ENCODE results near the gene NOCT. TPM values are rescaled to one million over a fixed set of nuclear protein-coding genes. Genes with fewer than 3 reads are reported as not detected.
"Not testable (repeated sequence)": the region's sequence is repeated elsewhere in the genome, so short reads cannot be mapped to it uniquely, and the experiment has no call there.

Gene NOCT
- total RNA-seq, 1 donor from 2014 or later = 4.2 TPM

DNA sequence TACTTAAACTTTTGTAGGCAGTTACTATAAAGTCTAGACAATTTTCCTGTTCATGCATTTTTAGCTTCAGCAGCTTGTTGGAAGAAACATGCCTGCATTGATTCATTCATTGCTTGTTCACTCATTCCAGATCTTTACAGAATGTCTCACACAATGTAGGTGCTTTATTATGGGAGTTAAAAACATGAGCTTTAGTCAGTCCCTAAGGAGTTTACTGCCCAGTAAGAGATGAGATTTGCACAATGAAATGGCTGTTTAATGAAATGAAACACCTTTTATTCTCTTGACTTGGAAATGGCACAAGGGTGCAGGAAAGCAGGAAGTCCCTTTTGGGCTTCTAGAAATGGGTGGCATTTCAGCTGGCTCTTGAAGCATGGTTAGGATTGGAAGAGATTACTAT, 2.9 kb downstream of the NOCT start:
- Histone ChIP-seq H3K27ac (no peak overlapping the region), H3K4me1 (peaks cover 24% of the 10 kb centered on the region), H3K36me3 (no peaks in the 10 kb centered on the region), H3K27me3 (no peaks in the 10 kb centered on the region), H3K4me3 (no peak overlapping the region), H3K9me3 (no peaks in the 10 kb centered on the region)
- intact Hi-C loops (cut with DNase I) = no loop called here
- TF ChIP-seq, protein P1, sequence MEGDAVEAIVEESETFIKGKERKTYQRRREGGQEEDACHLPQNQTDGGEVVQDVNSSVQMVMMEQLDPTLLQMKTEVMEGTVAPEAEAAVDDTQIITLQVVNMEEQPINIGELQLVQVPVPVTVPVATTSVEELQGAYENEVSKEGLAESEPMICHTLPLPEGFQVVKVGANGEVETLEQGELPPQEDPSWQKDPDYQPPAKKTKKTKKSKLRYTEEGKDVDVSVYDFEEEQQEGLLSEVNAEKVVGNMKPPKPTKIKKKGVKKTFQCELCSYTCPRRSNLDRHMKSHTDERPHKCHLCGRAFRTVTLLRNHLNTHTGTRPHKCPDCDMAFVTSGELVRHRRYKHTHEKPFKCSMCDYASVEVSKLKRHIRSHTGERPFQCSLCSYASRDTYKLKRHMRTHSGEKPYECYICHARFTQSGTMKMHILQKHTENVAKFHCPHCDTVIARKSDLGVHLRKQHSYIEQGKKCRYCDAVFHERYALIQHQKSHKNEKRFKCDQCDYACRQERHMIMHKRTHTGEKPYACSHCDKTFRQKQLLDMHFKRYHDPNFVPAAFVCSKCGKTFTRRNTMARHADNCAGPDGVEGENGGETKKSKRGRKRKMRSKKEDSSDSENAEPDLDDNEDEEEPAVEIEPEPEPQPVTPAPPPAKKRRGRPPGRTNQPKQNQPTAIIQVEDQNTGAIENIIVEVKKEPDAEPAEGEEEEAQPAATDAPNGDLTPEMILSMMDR (IDR thresholded peaks at IDR 0.05) = no peak
- no peak for TF ChIP-seq POLR2AphosphoS5 (IDR thresholded peaks at IDR 0.05; ENCODE audit: insufficient read depth in 1 of 2, low read depth in 1 of 2)
- no peak for TF ChIP-seq POLR2A (IDR thresholded peaks at IDR 0.05)
- DNase-seq (ENCODE audit: extremely low spot score in 2 of 2) = no peak

DNA sequence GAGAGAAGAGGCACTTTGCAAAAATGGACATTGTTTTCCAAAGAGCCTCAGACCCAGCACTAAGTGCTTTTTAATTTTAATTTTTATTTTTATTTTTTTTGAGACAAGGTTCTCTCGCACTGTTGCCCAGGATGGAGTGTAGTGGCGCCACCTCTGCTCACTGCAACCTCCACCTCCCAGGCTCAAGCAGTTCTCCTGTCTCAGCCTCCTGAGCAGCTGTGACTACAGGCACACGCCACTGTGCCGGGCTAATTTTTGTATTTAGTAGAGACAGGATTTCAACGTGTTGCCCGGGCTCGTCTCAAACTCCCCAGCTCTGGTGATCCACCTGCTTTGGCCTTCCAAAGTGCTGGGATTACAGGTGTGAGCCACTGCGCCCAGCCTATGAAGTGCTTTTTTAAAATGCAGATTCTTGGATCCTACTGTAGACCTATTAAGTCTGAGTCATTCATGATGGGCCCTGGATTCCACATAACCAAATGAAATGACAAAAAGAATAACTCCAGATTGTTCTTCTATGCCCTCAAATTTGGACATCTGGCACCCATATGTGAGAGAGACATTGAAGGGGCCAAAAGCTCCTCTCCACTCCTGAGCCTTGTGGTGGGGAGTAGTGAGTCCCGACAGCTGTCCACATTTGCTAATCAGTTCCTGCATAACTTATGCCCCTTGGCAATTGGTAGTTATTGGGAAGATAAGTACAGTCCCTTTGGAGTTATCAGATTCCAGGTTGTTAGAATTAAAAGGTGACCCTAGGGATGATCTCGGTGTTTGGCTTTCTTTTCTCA, 3.6 kb downstream of the NOCT start:
- intact Hi-C loops (cut with DNase I) = no loop called here
- no peak for TF ChIP-seq POLR2A (IDR thresholded peaks at IDR 0.05)
- TF ChIP-seq POLR2AphosphoS5 (IDR thresholded peaks at IDR 0.05; ENCODE audit: insufficient read depth in 1 of 2, low read depth in 1 of 2) = no peak
- TF ChIP-seq, protein P1 (IDR thresholded peaks at IDR 0.05) = no peak

DNA sequence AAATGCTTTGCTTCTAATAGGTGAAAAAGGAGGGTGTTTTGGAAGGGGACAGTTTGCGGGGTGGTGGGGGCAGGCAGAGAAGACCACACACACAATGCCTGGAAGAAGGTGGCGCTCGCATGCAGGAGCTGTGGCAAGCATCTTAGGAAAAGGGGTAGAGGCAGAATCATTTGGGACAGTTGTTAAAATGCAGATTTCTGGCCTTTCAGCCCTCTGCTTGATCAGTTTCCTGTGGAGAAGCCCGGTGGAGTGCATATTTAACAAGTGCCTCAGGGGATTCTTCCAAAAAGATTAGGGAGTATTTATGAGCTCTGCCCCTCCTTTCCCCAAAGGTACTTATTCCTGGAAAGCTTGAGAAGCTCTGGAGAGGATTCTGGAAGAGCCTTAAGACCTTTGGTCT, 4.8 kb downstream of the NOCT start:
- TF ChIP-seq, protein P1 (IDR thresholded peaks at IDR 0.05) = no peak
- no peak for TF ChIP-seq POLR2AphosphoS5 (IDR thresholded peaks at IDR 0.05; ENCODE audit: insufficient read depth in 1 of 2, low read depth in 1 of 2)
- no peak for TF ChIP-seq POLR2A (IDR thresholded peaks at IDR 0.05)
- Histone ChIP-seq H3K4me3 (no peak overlapping the region), H3K4me1 (peaks cover 8% of the 10 kb centered on the region), H3K36me3 (no peaks in the 10 kb centered on the region), H3K9me3 (no peaks in the 10 kb centered on the region), H3K27ac (no peak overlapping the region), H3K27me3 (no peaks in the 10 kb centered on the region)
- DNase-seq (ENCODE audit: extremely low spot score in 2 of 2) = no peak
- intact Hi-C loops (cut with DNase I) = no loop called here

More for the DNA sequence above, 3.6 kb downstream of the NOCT start:
- DNase-seq (ENCODE audit: extremely low spot score in 2 of 2) = no peak
- Histone ChIP-seq H3K27me3 (no peaks in the 10 kb centered on the region), H3K4me1 (peaks cover 19% of the 10 kb centered on the region), H3K4me3 (no peak overlapping the region), H3K36me3 (no peaks in the 10 kb centered on the region), H3K27ac (no peak overlapping the region), H3K9me3 (no peaks in the 10 kb centered on the region)

DNA sequence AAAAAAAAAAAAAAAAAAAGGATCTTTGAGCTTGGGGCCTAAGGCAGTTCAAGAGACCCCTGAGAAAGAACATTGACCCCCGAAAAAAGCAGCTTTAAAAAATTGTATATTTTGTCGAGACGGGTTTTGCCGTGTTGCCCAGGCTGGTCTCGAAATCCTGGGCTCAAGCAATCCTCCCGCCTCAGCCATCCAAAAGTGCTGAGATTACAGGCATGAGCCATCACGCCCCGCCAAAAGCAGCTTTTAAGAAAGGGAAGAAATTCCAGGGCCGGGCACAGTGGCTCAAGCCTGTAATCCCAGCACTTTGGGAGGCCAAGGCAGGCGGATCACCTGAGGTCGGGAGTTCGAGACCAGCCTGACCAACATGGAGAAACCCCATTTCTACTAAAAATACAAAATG, 5.5 kb downstream of the NOCT start:
- H3K36me3 ChIP-seq; H3K27me3 ChIP-seq; H3K9me3 ChIP-seq; H3K4me3 ChIP-seq; H3K4me1 ChIP-seq; intact Hi-C loops (cut with DNase I); H3K27ac ChIP-seq; DNase-seq (ENCODE audit: extremely low spot score in 2 of 2): not testable (repeated sequence)

DNA sequence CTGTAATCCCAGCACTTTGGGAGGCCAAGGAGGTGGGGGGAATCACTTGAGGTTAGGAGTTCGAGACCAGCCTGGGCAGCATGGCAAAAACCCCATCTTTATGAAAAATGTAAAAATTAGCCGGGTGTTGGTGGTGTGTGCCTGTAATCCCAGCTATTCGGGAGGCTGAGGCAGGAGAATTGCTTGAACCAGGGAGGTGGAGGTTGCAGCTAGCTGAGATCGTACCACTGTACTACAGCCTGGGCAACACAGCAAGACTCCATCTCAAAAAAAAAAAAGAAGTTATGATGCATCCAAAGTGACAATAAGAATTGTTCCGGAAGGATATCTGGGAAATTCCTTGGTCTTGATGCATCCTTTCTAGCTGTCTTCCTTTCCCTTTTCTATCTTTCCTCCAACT, 7.3 kb downstream of the NOCT start:
- Histone ChIP-seq H3K27me3 (no peaks in the 10 kb centered on the region), H3K36me3 (no peaks in the 10 kb centered on the region), H3K9me3 (no peaks in the 10 kb centered on the region), H3K4me1 (peaks cover 8% of the 10 kb centered on the region), H3K27ac (no peak overlapping the region), H3K4me3 (no peak overlapping the region)
- TF ChIP-seq POLR2AphosphoS5 (IDR thresholded peaks at IDR 0.05; ENCODE audit: insufficient read depth in 1 of 2, low read depth in 1 of 2) = no peak
- no peak for TF ChIP-seq POLR2A (IDR thresholded peaks at IDR 0.05)
- TF ChIP-seq, protein P1 (IDR thresholded peaks at IDR 0.05) = no peak
- intact Hi-C loops (cut with DNase I) = no loop called here
- no peak for DNase-seq (ENCODE audit: extremely low spot score in 2 of 2)

All from vagina (tissue), 2 donors.